GM18505 (cell line): Measurements from ENCODE around the gene SLC38A10.

ENCODE experiments used
- ATAC-seq: cut with Tn5 transposase; IDR thresholded peaks from one replicate; pipeline ENCODE4 v1.9.1; 2021; ENCODE audit not compliant: unreplicated experiment
- POLR2A ChIP-seq: IDR thresholded peaks from 4 replicates; pipeline ENCODE4 v1.6.1; 2011; ENCODE audit warnings: borderline replicate concordance; ENCODE audit not compliant: insufficient read depth, insufficient read length; ENCODE audit errors: extremely low read depth

Gene SLC38A10

GRCh38 chr17:81279278-81280275, 15.5 kb downstream of the SLC38A10 start:
- no peak for ATAC-seq
- TF ChIP-seq POLR2A: no peak

GRCh38 chr17:81278831-81279230, 16.3 kb downstream of the SLC38A10 start:
- no peak for ATAC-seq
- TF ChIP-seq POLR2A: no peak

GRCh38 chr17:81277946-81278693, 17.0 kb downstream of the SLC38A10 start:
- no peak for TF ChIP-seq POLR2A
- ATAC-seq: no peak

GRCh38 chr17:81277421-81277820, 17.7 kb downstream of the SLC38A10 start:
- no peak for ATAC-seq
- no peak for TF ChIP-seq POLR2A

- no peak for ATAC-seq
Measured at GRCh38 chr17:81276781-81277180, 18.3 kb downstream of the SLC38A10 start.

GRCh38 chr17:81274471-81274855, 20.6 kb downstream of the SLC38A10 start:
- no peak for TF ChIP-seq POLR2A
- no peak for ATAC-seq

More at GRCh38 chr17:81276781-81277180, 18.3 kb downstream of the SLC38A10 start:
- TF ChIP-seq POLR2A: no peak

- no peak for TF ChIP-seq POLR2A
- ATAC-seq: no peak
Measured at GRCh38 chr17:81273698-81274470, 21.2 kb downstream of the SLC38A10 start.

- no peak for ATAC-seq
- TF ChIP-seq POLR2A: no peak
Measured at GRCh38 chr17:81272616-81273015, 22.5 kb downstream of the SLC38A10 start.

- ATAC-seq: no peak
- TF ChIP-seq POLR2A: no peak
Measured at GRCh38 chr17:81271226-81271625, 23.9 kb downstream of the SLC38A10 start.

GRCh38 chr17:81270279-81270678, 24.8 kb downstream of the SLC38A10 start:
- ATAC-seq: no peak

GRCh38 chr17:81267390-81268067, 27.6 kb downstream of the SLC38A10 start:
- no peak for TF ChIP-seq POLR2A
- no peak for ATAC-seq

More at GRCh38 chr17:81270279-81270678, 24.8 kb downstream of the SLC38A10 start:
- TF ChIP-seq POLR2A: no peak

- TF ChIP-seq POLR2A: no peak
- no peak for ATAC-seq
Measured at GRCh38 chr17:81265576-81265975, 29.5 kb downstream of the SLC38A10 start.
